Measurements from ENCODE around the gene ATRNL1.

- no peak for TF ChIP-seq FOXM1 (IDR thresholded peaks at IDR 0.05; ENCODE audit: borderline replicate concordance)
- TF ChIP-seq BHLHE40 (IDR thresholded peaks at IDR 0.05; ENCODE audit: borderline replicate concordance), result no peak
- no peak for TF ChIP-seq TARDBP (IDR thresholded peaks at IDR 0.05)
- no peak for TF ChIP-seq ELF4 (IDR thresholded peaks at IDR 0.05)
- no peak for TF ChIP-seq LEF1 (IDR thresholded peaks at IDR 0.05; ENCODE audit: borderline replicate concordance)
- TF ChIP-seq SP1 (IDR thresholded peaks at IDR 0.05), result no peak
- no peak for TF ChIP-seq FOXA1 (IDR thresholded peaks at IDR 0.05)
- TF ChIP-seq SUZ12 (IDR thresholded peaks at IDR 0.05), result no peak
- no peak for TF ChIP-seq HDGF (IDR thresholded peaks at IDR 0.05; ENCODE audit: borderline replicate concordance)
- TF ChIP-seq ZNF384 (IDR thresholded peaks at IDR 0.05), result no peak
- no peak for TF ChIP-seq PKNOX1 (IDR thresholded peaks at IDR 0.05)
- no peak for TF ChIP-seq ARNT (IDR thresholded peaks at IDR 0.05)
- no peak for TF ChIP-seq NFRKB (IDR thresholded peaks at IDR 0.05)
- TF ChIP-seq FOXK2 (IDR thresholded peaks at IDR 0.05), result no peak
Measured at GRCh38 chr10:115944538-115944937, 851.4 kb downstream of the ATRNL1 start.
